H1 (cell line): Measurements from ENCODE around the gene SHISA6. TPM values are rescaled to one million over a fixed set of nuclear protein-coding genes. Genes with fewer than 3 reads are reported as not detected.

ENCODE experiments used
- CTCF ChIA-PET: fragments of 300-600 bp; sonication (Branson Sonifier 250); formaldehyde crosslinking; loops from one replicate; lab custom pipeline; 2021; ENCODE audit not compliant: partially characterized antibody; lab: Charles Lee
- POLR2A ChIA-PET: fragments of 300-600 bp; sonication (Branson Sonifier 250); formaldehyde crosslinking; loops from one replicate; lab custom pipeline; 2021; ENCODE audit warnings: inconsistent platforms; ENCODE audit not compliant: partially characterized antibody; lab: Charles Lee
- DNase-seq, 2 experiments: peaks; one replicate each; pipeline versions ENCODE4 v3.0.0 to v3.0.0-alpha.2; 2010 to 2022; ENCODE audit warnings: low spot score in 2 of 2, low read depth in 1 of 2, mixed read lengths in 1 of 2
- FAIRE-seq: peaks from 2 replicates; lab custom pipeline; 2011; peaks lifted over from hg19 to GRCh38; lab: Jason Lieb, UNC
- H2AFZ ChIP-seq: 2 replicates; pipeline ENCODE4 v1.8.1; 2012; ENCODE audit warnings: low read length, inconsistent platforms
- H2AK5ac ChIP-seq: 2 replicates; pipeline ENCODE4 v1.6.1; 2013; ENCODE audit warnings: low read depth, low read length
- H2BK120ac ChIP-seq: replicated peaks from 2 replicates; pipeline ENCODE3; 2013; ENCODE audit warnings: low read depth, low read length, inconsistent platforms
- H2BK12ac ChIP-seq: 2 replicates; pipeline ENCODE4 v1.6.1; 2013; ENCODE audit warnings: low read depth, low read length
- H2BK15ac ChIP-seq: 2 replicates; pipeline ENCODE4 v1.6.1; 2013; ENCODE audit warnings: low read length
- H2BK20ac ChIP-seq: 2 replicates; pipeline ENCODE4 v1.6.1; 2013; ENCODE audit warnings: low read length
- H2BK5ac ChIP-seq: 2 replicates; pipeline ENCODE4 v1.6.1; 2013; ENCODE audit warnings: low read depth, low read length
- H3K14ac ChIP-seq: 2 replicates; pipeline ENCODE4 v1.6.1; 2013; ENCODE audit warnings: inconsistent platforms; ENCODE audit not compliant: insufficient read length
- H3K18ac ChIP-seq: 2 replicates; pipeline ENCODE4 v1.6.1; 2013; ENCODE audit warnings: low read length; ENCODE audit errors: extremely low read depth
- H3K23ac ChIP-seq: 2 replicates; pipeline ENCODE4 v1.6.1; 2013; ENCODE audit warnings: inconsistent platforms; ENCODE audit not compliant: insufficient read length
- H3K23me2 ChIP-seq: 2 replicates; pipeline ENCODE4 v1.6.1; 2013; ENCODE audit warnings: low read depth, low read length
- H3K27ac ChIP-seq: 2 replicates; pipeline ENCODE4 v1.6.1; 2011; ENCODE audit warnings: low read depth, low read length, inconsistent platforms
- H3K27me3 ChIP-seq, 4 experiments: replicated peaks in 1 of 4; 1 replicate in 1 of 4; 2 replicates in 3 of 4; pipeline versions ENCODE4 v1.6.1 to v1.8.1; 2011 to 2013; ENCODE audit warnings: low read length in 3 of 4, mild to moderate bottlenecking in 3 of 4, inconsistent platforms in 2 of 4, mixed read lengths in 2 of 4, moderate library complexity in 1 of 4; ENCODE audit not compliant: control insufficient read depth in 3 of 4, insufficient read depth in 3 of 4; ENCODE audit errors: extremely low read depth in 1 of 4
- H3K36me3 ChIP-seq, 4 experiments: 2 replicates each; pipeline versions ENCODE4 v1.6.1 to v1.8.1; 2011 to 2013; ENCODE audit warnings: mild to moderate bottlenecking in 4 of 4, low read length in 3 of 4, moderate library complexity in 2 of 4, control low read depth in 1 of 4, inconsistent platforms in 1 of 4; ENCODE audit not compliant: insufficient read depth in 4 of 4, control insufficient read depth in 2 of 4
- H3K4ac ChIP-seq: replicated peaks from 2 replicates; pipeline ENCODE3; 2013; ENCODE audit warnings: low read length, low read depth, mixed read lengths, inconsistent platforms; ENCODE audit not compliant: insufficient read length
- H3K4me1 ChIP-seq, 4 experiments: replicated peaks in 1 of 4; 1 replicate in 1 of 4; 2 replicates in 3 of 4; pipeline versions ENCODE4 v1.6.1 to v1.8.1; 2011 to 2013; ENCODE audit warnings: low read length in 3 of 4, inconsistent platforms in 2 of 4, mixed read lengths in 1 of 4; ENCODE audit not compliant: insufficient read depth in 4 of 4, control insufficient read depth in 3 of 4
- H3K4me2 ChIP-seq, 2 experiments: 2 replicates each; pipeline versions ENCODE4 v1.6.1 to v1.8.1; 2011 to 2013; ENCODE audit warnings: low read depth in 2 of 2, low read length in 2 of 2, control low read depth in 1 of 2, inconsistent platforms in 1 of 2, mild to moderate bottlenecking in 1 of 2; ENCODE audit not compliant: insufficient read depth in 1 of 2
- H3K4me3 ChIP-seq, 4 experiments: fragments of 200-600, 300-600 bp in 1 of 4; sonication (generic), shearing (Covaris generic), sonication (Bioruptor Twin) in 1 of 4; 2 replicates each; pipeline versions ENCODE4 v1.5.1 to v1.8.1; 2011 to 2016; ENCODE audit warnings: low read length in 4 of 4, low read depth in 3 of 4, control low read depth in 2 of 4, inconsistent platforms in 2 of 4, mild to moderate bottlenecking in 2 of 4, mixed read lengths in 1 of 4, moderate library complexity in 1 of 4; ENCODE audit not compliant: insufficient read depth in 2 of 4; ENCODE audit errors: extremely low read depth in 1 of 4
- H3K56ac ChIP-seq: replicated peaks from 2 replicates; pipeline ENCODE3; 2013; ENCODE audit warnings: low read depth, mild to moderate bottlenecking, mixed read lengths, low read length, inconsistent platforms; ENCODE audit not compliant: insufficient read length
- H3K79me1 ChIP-seq: 2 replicates; pipeline ENCODE4 v1.6.1; 2013; ENCODE audit warnings: low read depth, low read length, control low read depth
- H3K79me2 ChIP-seq, 2 experiments: 2 replicates each; pipeline versions ENCODE4 v1.6.1 to v1.8.1; 2012 to 2013; ENCODE audit warnings: low read length in 2 of 2, mild to moderate bottlenecking in 2 of 2, inconsistent platforms in 1 of 2; ENCODE audit not compliant: insufficient read depth in 2 of 2, control insufficient read depth in 1 of 2
- H3K9ac ChIP-seq, 4 experiments: replicated peaks in 1 of 4; 1 replicate in 1 of 4; 2 replicates in 3 of 4; pipeline versions ENCODE4 v1.6.1 to v1.8.1; 2011 to 2013; ENCODE audit warnings: low read depth in 3 of 4, low read length in 3 of 4, control low read depth in 2 of 4, mild to moderate bottlenecking in 2 of 4, moderate library complexity in 2 of 4, inconsistent platforms in 1 of 4; ENCODE audit errors: extremely low read depth in 1 of 4
- H3K9me3 ChIP-seq, 2 experiments: 2 replicates each; pipeline versions ENCODE4 v1.6.1 to v1.8.1; 2012 to 2013; ENCODE audit warnings: mild to moderate bottlenecking in 2 of 2, moderate library complexity in 2 of 2, control low read depth in 1 of 2, inconsistent platforms in 1 of 2, low read depth in 1 of 2, low read length in 1 of 2, mixed read lengths in 1 of 2; ENCODE audit not compliant: insufficient read depth in 2 of 2
- H4K20me1 ChIP-seq, 2 experiments: replicated peaks in 1 of 2; 2 replicates each; pipeline versions ENCODE3 to v1.8.1; 2011 to 2013; ENCODE audit warnings: inconsistent platforms in 2 of 2, low read length in 2 of 2, mild to moderate bottlenecking in 1 of 2; ENCODE audit not compliant: insufficient read depth in 2 of 2, control insufficient read depth in 1 of 2
- H4K5ac ChIP-seq: 2 replicates; pipeline ENCODE4 v1.6.1; 2013; ENCODE audit warnings: low read length, low read depth, mixed read lengths, inconsistent platforms; ENCODE audit not compliant: insufficient read length
- H4K8ac ChIP-seq: 2 replicates; pipeline ENCODE4 v1.8.0; 2013; ENCODE audit warnings: mild to moderate bottlenecking, moderate library complexity, low read length, inconsistent platforms; ENCODE audit not compliant: insufficient read depth; ENCODE audit errors: extremely low read depth
- H4K91ac ChIP-seq: replicated peaks from 2 replicates; pipeline ENCODE3; 2013; ENCODE audit warnings: low read length, mixed read lengths, inconsistent platforms; ENCODE audit not compliant: insufficient read length
- BCL11A ChIP-seq, 2 experiments: IDR thresholded peaks; one replicate each; pipeline ENCODE4 v1.6.1; 2011; ENCODE audit warnings: low read depth in 2 of 2, low read length in 2 of 2, mild to moderate bottlenecking in 2 of 2
- CHD1 ChIP-seq: IDR thresholded peaks from 2 replicates; pipeline ENCODE4 v1.6.1; 2012; ENCODE audit warnings: low read depth, low read length, improper control_type of control experiment
- JUN ChIP-seq: IDR thresholded peaks from 2 replicates; pipeline ENCODE4 v1.6.1; 2011; ENCODE audit warnings: low read depth, mild to moderate bottlenecking, improper control_type of control experiment, low read length
- MAX ChIP-seq: IDR thresholded peaks from 2 replicates; pipeline ENCODE4 v1.6.1; 2012; ENCODE audit warnings: inconsistent platforms
- RAD21 ChIP-seq, 2 experiments: IDR thresholded peaks in 1 of 2; conservative IDR thresholded peaks in 1 of 2; 2 replicates each; pipeline ENCODE4 v1.6.1; 2011; ENCODE audit warnings: low read depth in 2 of 2, low read length in 2 of 2, improper control_type of control experiment in 1 of 2, inconsistent platforms in 1 of 2, mild to moderate bottlenecking in 1 of 2, moderate library complexity in 1 of 2
- SIRT6 ChIP-seq: IDR thresholded peaks from one replicate; pipeline ENCODE4 v1.7.1; 2012; ENCODE audit warnings: low read length, inconsistent platforms
- SIX5 ChIP-seq: IDR thresholded peaks from 2 replicates; pipeline ENCODE4 v1.6.1; 2011; ENCODE audit warnings: mild to moderate bottlenecking, low read depth, low read length
- USF2 ChIP-seq: IDR thresholded peaks from 2 replicates; pipeline ENCODE4 v1.6.1; 2011; ENCODE audit warnings: low read length, improper control_type of control experiment
- WGBS, 2 experiments: shearing (Covaris generic) in 1 of 2; methylation state at CpG; one replicate each; pipeline versions ENCODE4 v1.1.6 to v1.1.7; 2013 to 2015; ENCODE audit warnings: low lambda C conversion rate in 2 of 2, mixed read lengths in 2 of 2, inconsistent platforms in 1 of 2, low coverage in 1 of 2, missing lambda C conversion rate in 1 of 2; ENCODE audit not compliant: insufficient replicate concordance in 2 of 2, insufficient coverage in 1 of 2, insufficient read length in 1 of 2; ENCODE audit errors: extremely low coverage in 1 of 2, missing lambda C conversion rate in 1 of 2; 5-methylcytosine and 5-hydroxymethylcytosine counted together
- polyA plus RNA-seq, 7 experiments: library from polyadenylated mRNA; depleted of rRNA in 3 of 7; stranded (reverse) in 5 of 7; unstranded in 2 of 7; fragments of >200 nt in 5 of 7; fragments of 200-250 nt in 2 of 7; gene quantifications; 1 replicate in 5 of 7; 2 replicates in 1 of 7; 4 replicates in 1 of 7; pipeline versions ENCODE4 v1.2.1 to v1.2.3, GENCODE V29; 2011 to 2013; ENCODE audit warnings: missing spikeins in 2 of 7, mixed read lengths in 2 of 7
- total RNA-seq: library from RNA; stranded (reverse); fragmentation: NEBNext Ultra II Directional; extraction: Animal tissue kit (Norgen Biotek cat#: 25700); gene quantifications from 2 replicates; pipeline ENCODE4 v1.2.1, GENCODE V29; 2021

Gene SHISA6
- total and polyA plus RNA-seq, 2 of the 8 experiments (the other 6 are each of a cell fraction or from before 2014, with no cell fraction given): 2.9 to 4.8 TPM

- CTCF ChIA-PET: interaction anchor here (0.8 to 1.1 kb wide), 3 partner anchors 35 to 226 kb away, joined by 3 to 4 read pairs (median 3); no protein-coding TSS in a partner anchor
- no peak overlapping the region for H3K9ac ChIP-seq
- POLR2A ChIA-PET: interaction anchor here (0.7 to 1.0 kb wide), 2 partner anchors 27 to 92 kb away, joined by 3 to 4 read pairs; no protein-coding TSS in a partner anchor
- 88% methylated on average over 12 of the region's 15 CpGs; no CpG with 5 or more reads in 1 of the 2 experiments for WGBS, 2 experiments
- no peaks in the 10 kb centered on the region for H4K20me1 ChIP-seq
- no peak overlapping the region for H4K8ac ChIP-seq
- DNase-seq: no peak
- H2BK12ac ChIP-seq: peak overlapping the region; percentile 41; the same call in 1 of the 2 replicates
- H3K79me1 ChIP-seq: no peaks in the 10 kb centered on the region
- peak overlapping the region in 1 of 4 experiments; percentile 23; a peak in 2 of 8 replicates for H3K4me3 ChIP-seq
- H3K23me2 ChIP-seq: no peaks in the 10 kb centered on the region
- no peaks in the 10 kb centered on the region for H3K36me3 ChIP-seq
- no peak overlapping the region for H3K23ac ChIP-seq
- no peak overlapping the region for H3K4ac ChIP-seq
- no peak overlapping the region for H4K91ac ChIP-seq
- no peak overlapping the region for H3K14ac ChIP-seq
- H2BK120ac ChIP-seq: no peak overlapping the region
- H3K79me2 ChIP-seq: no peaks in the 10 kb centered on the region
- no peak overlapping the region; the same call in 1 of the 2 replicates for H3K27ac ChIP-seq
- no peak overlapping the region for H2AK5ac ChIP-seq
- H3K18ac ChIP-seq: no peak overlapping the region
- H2BK5ac ChIP-seq: no peak overlapping the region
- H4K5ac ChIP-seq: no peak overlapping the region
- H2AFZ ChIP-seq: peak overlapping the region; percentile 82
- no peaks in the 10 kb centered on the region for H3K9me3 ChIP-seq
- H2BK15ac ChIP-seq: peak overlapping the region; percentile 73; the same call in 1 of the 2 replicates
- no peak for FAIRE-seq
- H3K4me2 ChIP-seq: peak overlapping the region; percentile 1 to 25; a peak in 3 of 4 replicates
- H3K27me3 ChIP-seq: no peaks in the 10 kb centered on the region
- H3K4me1 ChIP-seq: peaks cover 0 to 19% (median 5%) of the 10 kb centered on the region in 4 experiments; a peak in 6 of 7 replicates
- 0 out of 2 replicates have a peak overlapping the region, but pooled peaks have one; percentile 81 for H2BK20ac ChIP-seq
- H3K56ac ChIP-seq: no peak overlapping the region
- TF ChIP-seq SIRT6: no peak
- TF ChIP-seq SIX5: no peak
- TF ChIP-seq BCL11A (IDR thresholded peaks at IDR 0.05; ENCODE audit: low read depth in 2 of 2, low read length in 2 of 2): no peak
- TF ChIP-seq CHD1: no peak
- no peak for TF ChIP-seq MAX
- TF ChIP-seq USF2: no peak
- no peak for TF ChIP-seq JUN
- TF ChIP-seq RAD21 (IDR thresholded peaks at IDR 0.05 in 1 of 2, conservative IDR thresholded peaks at IDR 0.05 in 1 of 2; ENCODE audit: low read depth in 2 of 2, low read length in 2 of 2): no peak
These were observed 90.8 kb downstream of the SHISA6 start for GRCh38 chr17:11331547-11332513.
